HG03442 (cell line): ENCODE measurements around the gene ASB7.

Experiments
- ATAC-seq: cut with Tn5 transposase; IDR thresholded peaks from one replicate; pipeline ENCODE4 v1.9.1; 2021; ENCODE audit warnings: mild to moderate bottlenecking, moderate library complexity; ENCODE audit not compliant: unreplicated experiment

ASB7 gene

GRCh38 chr15:100596792-100597191, 5.6 kb upstream of the ASB7 start:
- peak; percentile 88 for ATAC-seq

GRCh38 chr15:100597862-100598261, 4.5 kb upstream of the ASB7 start:
- no peak for ATAC-seq

- ATAC-seq = no peak
Observed at GRCh38 chr15:100598655-100599054, 3.7 kb upstream of the ASB7 start.

GRCh38 chr15:100601163-100601562, 1.2 kb upstream of the ASB7 start:
- no peak for ATAC-seq

GRCh38 chr15:100601617-100602063, 749 bp upstream of the ASB7 start:
- no peak for ATAC-seq

GRCh38 chr15:100602823-100603393, 519 bp downstream of the ASB7 start:
- peak; percentile 38 for ATAC-seq

GRCh38 chr15:100612539-100612938, 10.2 kb downstream of the ASB7 start:
- ATAC-seq = no peak

- no peak for ATAC-seq
Observed at GRCh38 chr15:100613208-100613607, 10.8 kb downstream of the ASB7 start.

- no peak for ATAC-seq
Observed at GRCh38 chr15:100614336-100614735, 11.9 kb downstream of the ASB7 start.

- no peak for ATAC-seq
Observed at GRCh38 chr15:100614918-100615317, 12.5 kb downstream of the ASB7 start.

- ATAC-seq = no peak
Observed at GRCh38 chr15:100615801-100616200, 13.4 kb downstream of the ASB7 start.

- ATAC-seq = no peak
Observed at GRCh38 chr15:100616700-100617099, 14.3 kb downstream of the ASB7 start.

GRCh38 chr15:100623301-100623700, 20.9 kb downstream of the ASB7 start:
- no peak for ATAC-seq

- ATAC-seq = peak; percentile 70
Observed at GRCh38 chr15:100627789-100628395, 25.5 kb downstream of the ASB7 start.

GRCh38 chr15:100628746-100629145, 26.4 kb downstream of the ASB7 start:
- ATAC-seq = no peak

GRCh38 chr15:100631831-100632230, 29.4 kb downstream of the ASB7 start:
- no peak for ATAC-seq

- no peak for ATAC-seq
Observed at GRCh38 chr15:100633763-100634075, 31.3 kb downstream of the ASB7 start.

GRCh38 chr15:100635406-100636071, 33.1 kb downstream of the ASB7 start:
- ATAC-seq = no peak

- no peak for ATAC-seq
Observed at GRCh38 chr15:100638177-100638730, 35.9 kb downstream of the ASB7 start.

GRCh38 chr15:100642213-100642949, 40.0 kb downstream of the ASB7 start:
- ATAC-seq = no peak

- ATAC-seq = no peak
Observed at GRCh38 chr15:100642950-100643338, 40.6 kb downstream of the ASB7 start.

- no peak for ATAC-seq
Observed at GRCh38 chr15:100645671-100646070, 43.3 kb downstream of the ASB7 start.
